ENCODE measurements around the gene SLC16A8.

DNA sequence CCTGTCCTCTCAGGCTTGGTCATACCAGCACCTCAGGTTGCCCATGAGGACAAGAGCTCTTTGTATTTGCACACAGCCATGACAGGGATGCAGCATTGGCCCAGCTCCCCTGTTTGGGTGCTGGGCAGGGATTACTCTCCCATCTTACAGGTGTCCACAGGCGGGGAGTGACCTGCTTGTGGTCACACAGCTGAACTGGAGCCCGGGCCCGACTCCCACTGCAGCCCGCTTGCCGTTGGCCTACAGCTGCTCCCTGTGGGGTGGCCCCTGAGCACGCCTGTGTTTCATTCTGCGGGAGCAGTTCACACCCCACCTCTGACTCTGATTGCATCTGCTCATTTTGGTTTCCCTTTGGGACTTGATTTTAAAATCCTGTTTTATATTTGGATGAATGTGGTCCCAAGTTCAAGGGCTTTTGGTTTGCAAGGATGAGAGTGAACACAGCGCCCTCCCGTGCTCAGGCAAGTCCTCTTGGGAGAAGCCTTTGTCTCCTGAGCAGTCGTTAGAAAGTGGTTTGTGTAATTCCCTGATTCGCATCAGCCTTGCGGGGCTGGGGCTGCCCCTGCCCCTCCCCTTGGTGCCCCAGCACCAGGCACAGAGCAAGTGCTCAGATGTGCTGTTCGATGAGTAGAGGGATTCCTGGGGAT is 17.5 kb downstream of the SLC16A8 start:
- TF ChIP-seq, protein P1, sequence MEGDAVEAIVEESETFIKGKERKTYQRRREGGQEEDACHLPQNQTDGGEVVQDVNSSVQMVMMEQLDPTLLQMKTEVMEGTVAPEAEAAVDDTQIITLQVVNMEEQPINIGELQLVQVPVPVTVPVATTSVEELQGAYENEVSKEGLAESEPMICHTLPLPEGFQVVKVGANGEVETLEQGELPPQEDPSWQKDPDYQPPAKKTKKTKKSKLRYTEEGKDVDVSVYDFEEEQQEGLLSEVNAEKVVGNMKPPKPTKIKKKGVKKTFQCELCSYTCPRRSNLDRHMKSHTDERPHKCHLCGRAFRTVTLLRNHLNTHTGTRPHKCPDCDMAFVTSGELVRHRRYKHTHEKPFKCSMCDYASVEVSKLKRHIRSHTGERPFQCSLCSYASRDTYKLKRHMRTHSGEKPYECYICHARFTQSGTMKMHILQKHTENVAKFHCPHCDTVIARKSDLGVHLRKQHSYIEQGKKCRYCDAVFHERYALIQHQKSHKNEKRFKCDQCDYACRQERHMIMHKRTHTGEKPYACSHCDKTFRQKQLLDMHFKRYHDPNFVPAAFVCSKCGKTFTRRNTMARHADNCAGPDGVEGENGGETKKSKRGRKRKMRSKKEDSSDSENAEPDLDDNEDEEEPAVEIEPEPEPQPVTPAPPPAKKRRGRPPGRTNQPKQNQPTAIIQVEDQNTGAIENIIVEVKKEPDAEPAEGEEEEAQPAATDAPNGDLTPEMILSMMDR (IDR thresholded peaks at IDR 0.05; ENCODE audit: borderline replicate concordance, extremely low read depth, low read length, poor library complexity, severe bottlenecking) = no peak
- no peak for TF ChIP-seq EZH2 (IDR thresholded peaks at IDR 0.05; ENCODE audit: borderline replicate concordance, low read depth, low read length, severe bottlenecking)

Data from DND-41 (cell line).